Stomach (tissue), 9 donors: ENCODE data around the gene COL23A1. TPM values are rescaled to one million over a fixed set of nuclear protein-coding genes. Genes with fewer than 3 reads are reported as not detected.

Experiments used
- DNase-seq, 2 donors: peaks; one replicate each; pipeline versions ENCODE4 v3.0.0 to v3.0.0-alpha.2; 2013 to 2019
- H3K27ac ChIP-seq, 5 donors: fragments of 200-600 bp in 4 of 5; sonication (generic) in 4 of 5; one replicate each; pipeline ENCODE4 v1.5.1; 2013 to 2019; ENCODE audit warnings: mild to moderate bottlenecking in 1 of 5, moderate library complexity in 1 of 5
- H3K27me3 ChIP-seq, 3 donors: fragments of 200-600 bp; sonication (generic); one replicate each; pipeline ENCODE4 v1.5.1; 2017 to 2019; ENCODE audit warnings: mixed run types in 1 of 3
- H3K36me3 ChIP-seq, 4 donors: fragments of 200-600 bp; sonication (generic); 1 replicate in 3 of 4; 2 replicates in 1 of 4; pipeline ENCODE4 v1.5.1; 2016 to 2019
- H3K4me1 ChIP-seq, 4 donors: fragments of 200-600 bp; sonication (generic); one replicate each; pipeline ENCODE4 v1.5.1; 2016 to 2019
- H3K4me3 ChIP-seq, 4 donors: fragments of 200-600 bp; sonication (generic) in 3 of 4; one replicate each; pipeline ENCODE4 v1.5.1; 2016 to 2019; ENCODE audit warnings: mild to moderate bottlenecking in 1 of 4
- H3K9me3 ChIP-seq, 4 donors: fragments of 200-600 bp; sonication (generic); one replicate each; pipeline ENCODE4 v1.5.1; 2016 to 2019
- CTCF ChIP-seq, 7 experiments: fragments of 450-650 bp in 4 of 7; fragments of 200-600 bp in 3 of 7; sonication (generic) in 3 of 7; IDR thresholded peaks; one replicate each; pipeline ENCODE4 v1.5.1; 2016 to 2019; ENCODE audit warnings: antibody characterized with exemption in 7 of 7, control low read depth in 2 of 7, mild to moderate bottlenecking in 1 of 7
- EP300 ChIP-seq: sonication (generic); formaldehyde crosslinking; IDR thresholded peaks from one replicate; pipeline ENCODE4 v1.6.1; 2017; ENCODE audit warnings: antibody characterized with exemption
- POLR2A ChIP-seq, 4 donors: fragments of 450-650 bp; IDR thresholded peaks; one replicate each; pipeline ENCODE4 v1.6.1; 2016; ENCODE audit warnings: antibody characterized with exemption in 4 of 4, control low read depth in 2 of 4, mild to moderate bottlenecking in 1 of 4, moderate library complexity in 1 of 4
- POLR2AphosphoS5 ChIP-seq, 3 donors: sonication (generic); formaldehyde crosslinking; IDR thresholded peaks; one replicate each; pipeline ENCODE4 v1.6.1; 2016; ENCODE audit warnings: antibody characterized with exemption in 3 of 3
- WGBS, 5 donors: extraction: QIAGEN DNeasy Blood & Tissue Kit in 3 of 5; methylation state at CpG; one replicate each; pipeline versions ENCODE4 v1.1.5 to v1.1.7; 2013 to 2018; 5-methylcytosine and 5-hydroxymethylcytosine counted together
- intact Hi-C: fragments of 100-400 bp; cut with DNase I; formaldehyde crosslinking; loops from one replicate; pipeline ENCODE4 v1.15.1; 2023; ENCODE audit warnings: low total_unique reads
- polyA plus RNA-seq, 3 donors: library from polyadenylated mRNA; stranded (reverse); fragments of 200-250 nt; gene quantifications; one replicate each; pipeline ENCODE4 v1.2.3, GENCODE V29; 2013
- total RNA-seq, 5 donors: library from RNA; depleted of rRNA; stranded (reverse); fragments of >200 nt; gene quantifications; one replicate each; pipeline versions ENCODE4 v1.1.0 to v1.2.3, GENCODE V29; 2014 to 2016
- donor health status: healthy with polysubstance abuse.
- donor health status: Bipolar disorder and iron deficiency.
- donor health status: healthy.

The COL23A1 gene
- total and polyA plus RNA-seq, 8 donors = under 0.01 to 7.0 (median 1.4) TPM

GRCh38 chr5:178340187-178340586 lies 250.0 kb downstream of the COL23A1 start:
- Histone ChIP-seq H3K27ac (no peak overlapping the region), H3K4me3 (no peak overlapping the region), H3K27me3 (peaks cover 0 to 8% (median 0%) of the 10 kb centered on the region in 3 donors), H3K4me1 (peaks cover 0 to 4% (median 0%) of the 10 kb centered on the region in 4 donors), H3K36me3 (no peaks in the 10 kb centered on the region), H3K9me3 (no peaks in the 10 kb centered on the region)
- DNase-seq = no peak
- 70 to 87% (median 85%) methylated on average over 5 to 7 of the region's 7 CpGs for whole genome bisulfite sequencing, 5 donors
- intact Hi-C loops = no loop called here
- TF ChIP-seq POLR2A (IDR thresholded peaks at IDR 0.05) (no peak), EP300 (no peak), POLR2AphosphoS5 (IDR thresholded peaks at IDR 0.05) (no peak), CTCF (IDR thresholded peaks at IDR 0.05) (no peak)

- Histone ChIP-seq H3K36me3 (no peaks in the 10 kb centered on the region), H3K4me3 (no peak overlapping the region), H3K4me1 (peaks cover 0 to 4% (median 0%) of the 10 kb centered on the region in 4 donors), H3K9me3 (no peaks in the 10 kb centered on the region), H3K27me3 (peaks cover 0 to 8% (median 0%) of the 10 kb centered on the region in 3 donors), H3K27ac (no peak overlapping the region)
- 81 to 88% (median 84%) methylated on average over 4 of the region's 4 CpGs for WGBS, 5 donors
- intact Hi-C loops = no loop called here
- DNase-seq = no peak
- TF ChIP-seq EP300 (no peak), POLR2AphosphoS5 (IDR thresholded peaks at IDR 0.05) (no peak), CTCF (IDR thresholded peaks at IDR 0.05) (no peak), POLR2A (IDR thresholded peaks at IDR 0.05) (no peak)
Observed at GRCh38 chr5:178339272-178339671, 250.9 kb downstream of the COL23A1 start.

GRCh38 chr5:178338750-178339144 lies 251.4 kb downstream of the COL23A1 start:
- H3K27ac ChIP-seq = no peak overlapping the region
- peaks cover 0 to 8% (median 0%) of the 10 kb centered on the region in 3 donors for H3K27me3 ChIP-seq
- no peak for DNase-seq
- H3K4me3 ChIP-seq = no peak overlapping the region
- peaks cover 0 to 4% (median 0%) of the 10 kb centered on the region in 4 donors for H3K4me1 ChIP-seq
- TF ChIP-seq CTCF (IDR thresholded peaks at IDR 0.05) (no peak), POLR2A (IDR thresholded peaks at IDR 0.05) (no peak), EP300 (no peak), POLR2AphosphoS5 (IDR thresholded peaks at IDR 0.05) (no peak)
- intact Hi-C loops = no loop called here
- WGBS, 5 donors = 55 to 73% (median 70%) methylated on average over 2 of the region's 2 CpGs
- no peaks in the 10 kb centered on the region for H3K36me3 ChIP-seq
- no peaks in the 10 kb centered on the region for H3K9me3 ChIP-seq

DNA sequence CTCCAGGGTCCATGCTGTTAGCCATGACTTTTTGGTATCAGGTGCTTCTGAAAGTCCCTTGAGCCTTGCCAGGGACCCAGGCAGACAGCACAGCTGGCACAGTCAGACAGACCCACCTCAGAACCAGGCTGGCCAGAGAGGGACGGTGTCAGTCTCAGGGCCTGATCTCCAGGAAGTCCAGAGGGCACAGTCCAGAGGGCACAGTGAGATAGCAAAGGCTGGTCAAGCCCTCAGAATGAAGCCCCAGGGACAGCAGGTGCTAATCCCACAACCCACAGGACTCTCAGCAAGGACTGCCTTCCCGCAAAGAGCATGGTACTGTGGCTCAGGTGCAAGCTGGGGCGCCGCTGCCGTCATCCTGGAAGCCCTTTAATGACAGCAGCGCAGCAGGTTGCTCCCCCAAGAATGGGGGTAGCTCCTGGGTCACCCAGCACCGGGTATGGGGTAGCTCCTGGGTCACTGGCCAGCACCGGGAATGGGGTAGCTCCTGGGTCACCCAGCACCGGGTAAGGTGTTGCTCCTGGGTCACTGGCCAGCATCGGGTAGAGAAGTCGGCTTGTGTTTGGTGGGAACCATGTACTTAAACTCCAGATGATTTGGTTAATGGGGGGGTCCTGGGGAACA lies 252.0 kb downstream of the COL23A1 start:
- H3K4me1 ChIP-seq = peaks cover 0 to 8% (median 1%) of the 10 kb centered on the region in 4 donors
- TF ChIP-seq POLR2AphosphoS5 (IDR thresholded peaks at IDR 0.05) = no peak
- no peak for TF ChIP-seq EP300
- TF ChIP-seq CTCF (IDR thresholded peaks at IDR 0.05) = no peak
- TF ChIP-seq POLR2A (IDR thresholded peaks at IDR 0.05) = no peak
- H3K36me3 ChIP-seq = no peaks in the 10 kb centered on the region
- WGBS, 5 donors = 84 to 91% (median 90%) methylated on average over 4 to 11 of the region's 11 CpGs
- peaks cover 0 to 8% (median 0%) of the 10 kb centered on the region in 3 donors for H3K27me3 ChIP-seq
- no peak overlapping the region for H3K4me3 ChIP-seq
- DNase-seq = no peak
- H3K9me3 ChIP-seq = no peaks in the 10 kb centered on the region
- H3K27ac ChIP-seq = no peak overlapping the region
- intact Hi-C loops = no loop called here
